ENCODE data around the gene GRM7. TPM values are rescaled to one million over a fixed set of nuclear protein-coding genes. Genes with fewer than 3 reads are reported as not detected.

Gene GRM7
- total and polyA plus RNA-seq, 12 donors, result 0.27 to 7.8 (median 3.2) TPM; not detected in 3

GRCh38 chr3:7193269-7193668, 332.4 kb downstream of the GRM7 start:
- H3K4me3 ChIP-seq, result no peak overlapping the region
- no peaks in the 10 kb centered on the region for H3K4me1 ChIP-seq (replicated peaks in 1 of 2)
- no peak for DNase-seq
- TF ChIP-seq POLR2A (IDR thresholded peaks at IDR 0.05), result no peak
- TF ChIP-seq, protein P1, sequence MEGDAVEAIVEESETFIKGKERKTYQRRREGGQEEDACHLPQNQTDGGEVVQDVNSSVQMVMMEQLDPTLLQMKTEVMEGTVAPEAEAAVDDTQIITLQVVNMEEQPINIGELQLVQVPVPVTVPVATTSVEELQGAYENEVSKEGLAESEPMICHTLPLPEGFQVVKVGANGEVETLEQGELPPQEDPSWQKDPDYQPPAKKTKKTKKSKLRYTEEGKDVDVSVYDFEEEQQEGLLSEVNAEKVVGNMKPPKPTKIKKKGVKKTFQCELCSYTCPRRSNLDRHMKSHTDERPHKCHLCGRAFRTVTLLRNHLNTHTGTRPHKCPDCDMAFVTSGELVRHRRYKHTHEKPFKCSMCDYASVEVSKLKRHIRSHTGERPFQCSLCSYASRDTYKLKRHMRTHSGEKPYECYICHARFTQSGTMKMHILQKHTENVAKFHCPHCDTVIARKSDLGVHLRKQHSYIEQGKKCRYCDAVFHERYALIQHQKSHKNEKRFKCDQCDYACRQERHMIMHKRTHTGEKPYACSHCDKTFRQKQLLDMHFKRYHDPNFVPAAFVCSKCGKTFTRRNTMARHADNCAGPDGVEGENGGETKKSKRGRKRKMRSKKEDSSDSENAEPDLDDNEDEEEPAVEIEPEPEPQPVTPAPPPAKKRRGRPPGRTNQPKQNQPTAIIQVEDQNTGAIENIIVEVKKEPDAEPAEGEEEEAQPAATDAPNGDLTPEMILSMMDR (IDR thresholded peaks at IDR 0.05), result no peak
- H3K9me3 ChIP-seq (replicated peaks in 1 of 3), result no peaks in the 10 kb centered on the region
- no peak overlapping the region for H3K27ac ChIP-seq
- H3K27me3 ChIP-seq, result no peaks in the 10 kb centered on the region
- H3K36me3 ChIP-seq (replicated peaks in 1 of 2), result no peaks in the 10 kb centered on the region
- intact Hi-C loops (cut with DNase I), result no loop called here

GRCh38 chr3:7194071-7194835, 333.3 kb downstream of the GRM7 start:
- DNase-seq, result no peak
- TF ChIP-seq, protein P1 (IDR thresholded peaks at IDR 0.05), result no peak
- no peak for TF ChIP-seq POLR2A (IDR thresholded peaks at IDR 0.05)
- Histone ChIP-seq H3K27me3 (no peaks in the 10 kb centered on the region), H3K4me3 (no peak overlapping the region), H3K4me1 (replicated peaks in 1 of 2) (no peaks in the 10 kb centered on the region), H3K9me3 (replicated peaks in 1 of 3) (no peaks in the 10 kb centered on the region), H3K36me3 (replicated peaks in 1 of 2) (no peaks in the 10 kb centered on the region), H3K27ac (no peak overlapping the region)
- intact Hi-C loops (cut with DNase I), result no loop called here
- 69 to 84% (median 75%) methylated on average over 6 of the region's 6 CpGs for WGBS, 4 donors

- TF ChIP-seq POLR2A (IDR thresholded peaks at IDR 0.05), result no peak
- TF ChIP-seq, protein P1 (IDR thresholded peaks at IDR 0.05), result no peak
- DNase-seq, result no peak
- H3K4me3 ChIP-seq, result no peak overlapping the region
- intact Hi-C loops (cut with DNase I), result no loop called here
- H3K9me3 ChIP-seq (replicated peaks in 1 of 3), result no peaks in the 10 kb centered on the region
- no peaks in the 10 kb centered on the region for H3K27me3 ChIP-seq
- no peaks in the 10 kb centered on the region for H3K4me1 ChIP-seq (replicated peaks in 1 of 2)
- H3K36me3 ChIP-seq (replicated peaks in 1 of 2), result no peaks in the 10 kb centered on the region
- H3K27ac ChIP-seq, result no peak overlapping the region
- WGBS, 4 donors, result 50 to 79% (median 63%) methylated on average over 1 of the region's 1 CpG
These were observed 335.0 kb downstream of the GRM7 start for GRCh38 chr3:7195934-7196333.

DNA sequence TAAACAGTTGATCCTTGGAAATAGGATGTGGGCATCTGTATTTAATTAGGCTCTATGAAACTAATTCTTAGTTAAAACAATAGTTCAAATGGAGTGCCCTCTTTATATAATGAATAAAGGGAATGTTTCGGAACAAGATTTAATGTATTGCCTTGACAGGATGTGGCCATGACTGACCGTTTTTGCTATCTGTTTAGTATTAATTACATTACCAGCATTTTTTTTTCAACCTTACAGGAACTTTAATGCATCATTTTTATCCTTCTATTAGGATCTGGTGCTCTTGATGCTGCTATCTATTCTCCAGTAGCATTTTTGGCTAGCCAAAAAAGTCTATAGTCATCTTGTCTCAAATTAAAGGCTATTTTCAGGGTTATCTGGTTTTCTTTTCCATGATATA, 340.9 kb downstream of the GRM7 start:
- 56 to 61% (median 61%) methylated on average over 2 of the region's 2 CpGs for WGBS, 4 donors
- Histone ChIP-seq H3K27me3 (no peaks in the 10 kb centered on the region), H3K36me3 (replicated peaks in 1 of 2) (no peaks in the 10 kb centered on the region), H3K4me1 (replicated peaks in 1 of 2) (peaks cover 0 to 4% of the 10 kb centered on the region in 2 donors), H3K4me3 (no peak overlapping the region), H3K27ac (no peak overlapping the region), H3K9me3 (replicated peaks in 1 of 3) (no peaks in the 10 kb centered on the region)
- TF ChIP-seq, protein P1 (IDR thresholded peaks at IDR 0.05), result no peak
- no peak for TF ChIP-seq POLR2A (IDR thresholded peaks at IDR 0.05)
- no peak for DNase-seq
- intact Hi-C loops (cut with DNase I), result no loop called here

Measured in adrenal gland (tissue), 12 donors.